HFFc6 (cell line): ENCODE data around the gene DOCK6. TPM values are rescaled to one million over a fixed set of nuclear protein-coding genes. Genes with fewer than 3 reads are reported as not detected.

Source experiments
- DNase-seq: peaks from one replicate; pipeline ENCODE4 v3.0.0-alpha.2; 2018
- H3K27ac Mint-ChIP-seq: 2 replicates; pipeline ENCODE4 v1.8.0; 2020; ENCODE audit warnings: mild to moderate bottlenecking, mixed read lengths
- H3K27me3 Mint-ChIP-seq: 2 replicates; pipeline ENCODE4 v1.8.0; 2021; ENCODE audit warnings: mild to moderate bottlenecking, moderate library complexity, mixed read lengths; ENCODE audit not compliant: insufficient read depth
- H3K36me3 Mint-ChIP-seq: 2 replicates; pipeline ENCODE4 v1.8.0; 2021; ENCODE audit warnings: low read depth, mixed read lengths
- H3K4me1 Mint-ChIP-seq: 2 replicates; pipeline ENCODE4 v1.8.0; 2020; ENCODE audit warnings: low read depth, mixed read lengths
- H3K4me3 Mint-ChIP-seq: 2 replicates; pipeline ENCODE4 v1.8.0; 2020; ENCODE audit warnings: mild to moderate bottlenecking, moderate library complexity, mixed read lengths
- H3K9me3 Mint-ChIP-seq: 2 replicates; pipeline ENCODE4 v1.8.0; 2020; ENCODE audit warnings: mild to moderate bottlenecking, mixed read lengths
- total RNA-seq, 6 experiments: library from RNA; stranded (reverse); fragmentation: NEBNext Ultra II Directional; extraction: Animal tissue kit (Norgen Biotek cat#: 25700); gene quantifications; 2 replicates in 1 of 6; 3 replicates in 5 of 6; pipeline ENCODE4 v1.2.3, GENCODE V29; 2021
- TF ChIP-seq, protein P1 (sequence below): fragments of 200-600 bp; sonication (generic); IDR thresholded peaks from 2 replicates; pipeline ENCODE4 v1.5.0; 2021; ENCODE audit warnings: antibody characterized with exemption, mild to moderate bottlenecking

Gene DOCK6
- total RNA-seq, 6 experiments from 2014 or later, result 20.7 to 32.2 (median 22.9) TPM

DNA sequence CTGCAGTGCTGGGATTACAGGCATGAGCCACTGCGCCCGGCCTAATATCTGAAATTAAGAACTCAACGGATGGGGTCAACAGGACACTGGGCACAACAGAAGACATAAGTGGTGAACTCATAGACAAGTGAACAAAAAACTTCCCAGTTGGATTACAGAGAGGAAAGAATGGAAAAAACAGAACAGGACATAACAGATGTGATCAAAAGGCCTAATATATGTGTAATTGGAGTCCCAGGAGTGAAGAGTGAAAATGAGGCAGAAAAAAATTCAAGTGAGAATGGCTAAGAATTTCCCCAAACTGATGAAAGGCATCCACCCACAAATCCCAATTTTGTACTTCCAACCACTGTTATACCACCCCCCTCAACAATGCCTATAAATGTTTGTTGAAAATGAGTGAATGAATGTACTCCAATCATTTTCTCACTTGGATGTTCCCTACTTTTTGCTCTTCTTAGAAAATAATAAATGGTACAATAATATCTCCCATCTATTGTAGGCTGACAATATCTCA is 41.2 kb downstream of the DOCK6 start:
- Mint-ChIP-seq H3K27me3 (peaks cover 1% of the 10 kb centered on the region; the same call in 1 of the 2 replicates), H3K36me3 (peaks cover 35% of the 10 kb centered on the region), H3K4me3 (no peak overlapping the region), H3K9me3 (peaks cover 17% of the 10 kb centered on the region), H3K4me1 (no peaks in the 10 kb centered on the region), H3K27ac (no peak overlapping the region)
- no peak for DNase-seq
- TF ChIP-seq, protein P1, sequence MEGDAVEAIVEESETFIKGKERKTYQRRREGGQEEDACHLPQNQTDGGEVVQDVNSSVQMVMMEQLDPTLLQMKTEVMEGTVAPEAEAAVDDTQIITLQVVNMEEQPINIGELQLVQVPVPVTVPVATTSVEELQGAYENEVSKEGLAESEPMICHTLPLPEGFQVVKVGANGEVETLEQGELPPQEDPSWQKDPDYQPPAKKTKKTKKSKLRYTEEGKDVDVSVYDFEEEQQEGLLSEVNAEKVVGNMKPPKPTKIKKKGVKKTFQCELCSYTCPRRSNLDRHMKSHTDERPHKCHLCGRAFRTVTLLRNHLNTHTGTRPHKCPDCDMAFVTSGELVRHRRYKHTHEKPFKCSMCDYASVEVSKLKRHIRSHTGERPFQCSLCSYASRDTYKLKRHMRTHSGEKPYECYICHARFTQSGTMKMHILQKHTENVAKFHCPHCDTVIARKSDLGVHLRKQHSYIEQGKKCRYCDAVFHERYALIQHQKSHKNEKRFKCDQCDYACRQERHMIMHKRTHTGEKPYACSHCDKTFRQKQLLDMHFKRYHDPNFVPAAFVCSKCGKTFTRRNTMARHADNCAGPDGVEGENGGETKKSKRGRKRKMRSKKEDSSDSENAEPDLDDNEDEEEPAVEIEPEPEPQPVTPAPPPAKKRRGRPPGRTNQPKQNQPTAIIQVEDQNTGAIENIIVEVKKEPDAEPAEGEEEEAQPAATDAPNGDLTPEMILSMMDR, result no peak

DNA sequence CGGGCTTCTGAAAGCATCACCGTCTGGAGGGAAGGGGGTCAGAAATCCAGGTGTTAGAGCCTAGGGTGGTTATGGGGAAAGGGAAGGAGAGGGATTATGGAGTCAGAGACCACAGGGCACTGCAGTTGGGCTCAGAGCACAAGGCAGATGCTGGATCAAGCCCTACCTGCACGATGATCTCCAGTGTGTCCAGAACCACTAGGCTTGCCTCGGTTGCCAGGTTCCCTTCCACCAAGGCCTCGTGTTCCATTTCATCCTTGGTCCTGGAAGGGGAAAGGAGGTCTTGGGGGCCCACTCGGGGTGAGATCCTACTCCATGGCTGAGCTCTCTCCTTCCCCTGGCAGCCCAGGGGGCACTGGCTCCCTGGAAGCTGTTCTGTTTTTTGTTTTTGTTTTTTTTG is 47.9 kb downstream of the DOCK6 start:
- Mint-ChIP-seq H3K36me3 (peaks cover 28% of the 10 kb centered on the region), H3K4me3 (no peak overlapping the region), H3K9me3 (peaks cover 14% of the 10 kb centered on the region), H3K27me3 (peaks cover 7% of the 10 kb centered on the region), H3K27ac (no peak overlapping the region), H3K4me1 (no peaks in the 10 kb centered on the region; the same call in 1 of the 2 replicates)
- DNase-seq, result no peak
- TF ChIP-seq, protein P1, result no peak

DNA sequence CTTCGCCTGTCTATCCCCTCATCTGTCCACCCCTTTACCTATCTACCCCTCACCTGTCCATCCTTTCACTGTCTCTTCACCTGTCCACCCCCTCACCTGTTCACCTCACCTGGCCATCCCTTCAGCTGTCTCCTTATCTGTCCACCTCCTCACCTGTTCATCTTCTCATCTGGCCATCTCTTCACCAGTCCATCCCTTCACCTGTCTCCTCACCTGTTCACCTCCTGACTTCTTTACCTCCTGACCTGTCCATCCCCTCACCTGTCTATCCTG is 51.7 kb downstream of the DOCK6 start:
- TF ChIP-seq, protein P1, result no peak
- no peaks in the 10 kb centered on the region; the same call in 1 of the 2 replicates for H3K4me1 Mint-ChIP-seq
- no peak for DNase-seq
- H3K4me3 Mint-ChIP-seq, result peak overlapping the region; percentile 44
- H3K36me3 Mint-ChIP-seq, result peaks cover 22% of the 10 kb centered on the region
- H3K27me3 Mint-ChIP-seq, result peaks cover 12% of the 10 kb centered on the region
- peak overlapping the region; percentile 58; the same call in 1 of the 2 replicates for H3K27ac Mint-ChIP-seq
- peaks cover 14% of the 10 kb centered on the region for H3K9me3 Mint-ChIP-seq

DNA sequence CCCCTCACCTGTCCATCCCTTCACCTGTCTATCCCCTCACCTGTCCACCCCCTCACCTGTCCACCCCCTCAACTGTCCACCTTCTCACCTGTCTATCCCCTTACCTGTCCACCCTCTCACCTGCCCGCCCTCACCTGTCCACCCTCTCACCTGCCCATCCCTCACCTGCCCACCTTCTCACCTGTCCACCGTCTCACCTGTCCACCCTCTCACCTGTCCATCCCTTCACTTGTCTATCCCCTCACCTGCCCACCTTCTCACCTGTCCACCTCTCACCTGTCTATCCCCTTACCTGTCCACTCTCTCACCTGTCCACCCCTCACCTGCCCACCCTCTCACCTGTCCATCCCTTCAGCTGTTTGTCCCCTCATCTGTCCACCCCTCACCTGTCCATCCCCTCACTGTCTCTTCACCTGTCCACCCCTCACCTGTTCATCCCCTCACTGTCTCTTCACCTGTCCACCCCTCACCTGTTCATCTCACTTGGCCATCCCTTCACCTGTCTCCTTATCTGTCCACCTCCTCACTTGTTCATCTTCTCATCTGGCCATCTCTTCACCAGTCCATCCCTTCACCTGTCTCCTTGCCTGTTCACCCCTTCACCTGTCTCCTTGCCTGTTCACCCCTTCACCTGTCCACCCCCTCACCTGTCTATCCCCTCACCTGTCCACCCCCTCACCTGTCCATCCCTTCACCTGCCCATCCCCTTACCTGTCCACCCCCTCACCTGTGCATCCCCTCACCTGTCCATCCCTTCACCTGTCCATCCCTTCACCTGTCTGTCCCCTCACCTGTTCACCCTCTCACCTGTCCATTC is 52.3 kb downstream of the DOCK6 start:
- peaks cover 1% of the 10 kb centered on the region for H3K4me1 Mint-ChIP-seq
- peaks cover 18% of the 10 kb centered on the region for H3K36me3 Mint-ChIP-seq
- peaks cover 14% of the 10 kb centered on the region for H3K9me3 Mint-ChIP-seq
- TF ChIP-seq, protein P1, result no peak
- peak overlapping the region; percentile 30; the same call in 1 of the 2 replicates for H3K4me3 Mint-ChIP-seq
- peaks cover 12% of the 10 kb centered on the region for H3K27me3 Mint-ChIP-seq
- no peak for DNase-seq
- H3K27ac Mint-ChIP-seq, result no peak overlapping the region; the same call in 1 of the 2 replicates

GRCh38 chr19:11208561-11209471 is 53.5 kb downstream of the DOCK6 start:
- Mint-ChIP-seq H3K27ac (no peak overlapping the region), H3K9me3 (peaks cover 14% of the 10 kb centered on the region), H3K4me1 (peaks cover 13% of the 10 kb centered on the region), H3K27me3 (peaks cover 12% of the 10 kb centered on the region), H3K4me3 (no peak overlapping the region), H3K36me3 (peaks cover 18% of the 10 kb centered on the region)
- peak; percentile 13 for DNase-seq
- TF ChIP-seq, protein P1, result no peak
